GM23338 (cell line): ENCODE data around the gene SPP1. TPM values are rescaled to one million over a fixed set of nuclear protein-coding genes. Genes with fewer than 3 reads are reported as not detected.

Experiments
- ATAC-seq: fragments of 200-7000 bp; cut with Tn5 transposase; 3 replicates; pipeline ENCODE4 v1.9.1; 2020
- DNase-seq: peaks from one replicate; pipeline ENCODE4 v3.0.0-alpha.2; 2015; ENCODE audit warnings: low spot score
- H2AFZ ChIP-seq: fragments of 200-600 bp; sonication (generic); 2 replicates; pipeline ENCODE4 v1.8.0; 2016; ENCODE audit warnings: antibody characterized with exemption, mild to moderate bottlenecking, moderate library complexity
- H3F3A ChIP-seq: fragments of 200-600 bp; sonication (generic); replicated peaks from 2 replicates; pipeline ENCODE4 v1.8.0; 2017; ENCODE audit warnings: antibody characterized with exemption, mixed run types, low read depth
- H3K27ac ChIP-seq: fragments of 200-600 bp; sonication (generic); 2 replicates; pipeline ENCODE4 v1.6.1; 2016; ENCODE audit warnings: low read depth
- H3K27me3 ChIP-seq: fragments of 200-600 bp; sonication (generic); 2 replicates; pipeline ENCODE4 v1.8.0; 2016; ENCODE audit warnings: mild to moderate bottlenecking, mixed run types, moderate library complexity; ENCODE audit not compliant: insufficient read depth
- H3K36me3 ChIP-seq: fragments of 200-600 bp; sonication (generic); 2 replicates; pipeline ENCODE4 v1.8.0; 2016; ENCODE audit warnings: mild to moderate bottlenecking; ENCODE audit not compliant: insufficient read depth
- H3K4me1 ChIP-seq: fragments of 200-600 bp; sonication (generic); 2 replicates; pipeline ENCODE4 v1.8.0; 2016; ENCODE audit warnings: mild to moderate bottlenecking, moderate library complexity; ENCODE audit not compliant: insufficient read depth
- H3K4me2 ChIP-seq: fragments of 200-600 bp; sonication (generic); 2 replicates; pipeline ENCODE4 v1.7.1; 2017; ENCODE audit warnings: mixed run types
- H3K4me3 ChIP-seq: fragments of 200-600 bp; sonication (generic); 2 replicates; pipeline ENCODE4 v1.6.1; 2016; ENCODE audit warnings: mixed run types
- H3K79me2 ChIP-seq: fragments of 200-600 bp; sonication (generic); replicated peaks from 2 replicates; pipeline ENCODE4 v1.8.0; 2017; ENCODE audit warnings: mild to moderate bottlenecking; ENCODE audit not compliant: insufficient read depth
- H3K9me2 ChIP-seq: fragments of 200-600 bp; sonication (generic); 2 replicates; pipeline ENCODE4 v1.8.0; 2017; ENCODE audit not compliant: insufficient read depth
- H4K20me1 ChIP-seq: fragments of 200-600 bp; sonication (generic); replicated peaks from 2 replicates; pipeline ENCODE4 v1.8.0; 2017; ENCODE audit warnings: mild to moderate bottlenecking; ENCODE audit not compliant: insufficient read depth
- H3K27ac Mint-ChIP-seq: 2 replicates; pipeline ENCODE4 v1.8.0; 2020; ENCODE audit warnings: inconsistent platforms, mild to moderate bottlenecking, moderate library complexity, mixed read lengths
- H3K27me3 Mint-ChIP-seq: 3 replicates; pipeline ENCODE4 v1.8.0; 2022; ENCODE audit warnings: low read depth, mild to moderate bottlenecking, moderate library complexity, mixed read lengths, inconsistent platforms; ENCODE audit not compliant: insufficient read depth, poor library complexity
- H3K36me3 Mint-ChIP-seq: 3 replicates; pipeline ENCODE4 v1.8.0; 2021; ENCODE audit warnings: low read depth, mild to moderate bottlenecking, inconsistent platforms, moderate library complexity, mixed read lengths
- H3K4me1 Mint-ChIP-seq: 3 replicates; pipeline ENCODE4 v1.8.0; 2020; ENCODE audit warnings: mild to moderate bottlenecking, inconsistent platforms, mixed read lengths
- H3K4me3 Mint-ChIP-seq: 3 replicates; pipeline ENCODE4 v1.8.0; 2021; ENCODE audit warnings: moderate library complexity, mild to moderate bottlenecking, inconsistent platforms, mixed read lengths
- H3K9me3 Mint-ChIP-seq: 3 replicates; pipeline ENCODE4 v1.8.0; 2020; ENCODE audit warnings: moderate library complexity, mild to moderate bottlenecking, inconsistent platforms, mixed read lengths
- CTCF ChIP-seq, 2 experiments: fragments of 200-600 bp in 1 of 2; sonication (generic) in 1 of 2; conservative IDR thresholded peaks; 2 replicates each; pipeline versions ENCODE4 v1.5.1 to v1.6.1; 2016 to 2017; ENCODE audit warnings: antibody characterized with exemption in 2 of 2, low read depth in 2 of 2, mild to moderate bottlenecking in 2 of 2, moderate library complexity in 1 of 2
- ETS1 ChIP-seq: IDR thresholded peaks from 2 replicates; pipeline ENCODE4 v1.6.1; 2016; ENCODE audit warnings: antibody characterized with exemption
- EZH2 ChIP-seq: fragments of 200-600 bp; sonication (generic); IDR thresholded peaks from one replicate; pipeline ENCODE4 v1.8.0; 2017; ENCODE audit warnings: antibody characterized with exemption, mild to moderate bottlenecking, low read depth; ENCODE audit not compliant: unreplicated experiment
- EZH2phosphoT487 ChIP-seq: fragments of 200-600 bp; sonication (generic); IDR thresholded peaks from one replicate; pipeline ENCODE4 v1.8.1; 2018; ENCODE audit warnings: antibody characterized with exemption; ENCODE audit not compliant: unreplicated experiment
- JUNB ChIP-seq: IDR thresholded peaks from one replicate; pipeline ENCODE4 v1.6.1; 2016; ENCODE audit warnings: antibody characterized with exemption; ENCODE audit not compliant: unreplicated experiment
- NANOG ChIP-seq: IDR thresholded peaks from 2 replicates; pipeline ENCODE4 v1.6.1; 2016; ENCODE audit warnings: antibody characterized with exemption, borderline replicate concordance
- REST ChIP-seq: IDR thresholded peaks from one replicate; pipeline ENCODE4 v1.6.1; 2018; ENCODE audit warnings: antibody characterized with exemption; ENCODE audit not compliant: unreplicated experiment
- polyA plus RNA-seq: library from polyadenylated mRNA; unstranded; fragments of >200 nt; fragmentation: Nextera tagmentation; extraction: Ambion mirVana; gene quantifications from 2 replicates; pipeline ENCODE4 v1.2.1, GENCODE V29; 2016
- total RNA-seq: library from RNA; depleted of rRNA; stranded (reverse); fragments of >200 nt; shearing (Covaris generic); gene quantifications from 2 replicates; pipeline ENCODE4 v1.2.3, GENCODE V29; 2014

The SPP1 gene
- total and polyA plus RNA-seq, 2 experiments from 2014 or later: 41.3 to 51.3 TPM

GRCh38 chr4:87965501-87965975, 10.0 kb upstream of the SPP1 start:
- H3K9me2 ChIP-seq: no peaks in the 10 kb centered on the region
- no peaks in the 10 kb centered on the region for H3K36me3 ChIP-seq
- Mint-ChIP-seq H3K4me1 (peaks cover 2% of the 10 kb centered on the region), H3K27ac (no peak overlapping the region), H3K9me3 (peaks cover 2% of the 10 kb centered on the region; the same call in 1 of the 3 replicates), H3K27me3 (no peaks in the 10 kb centered on the region), H3K36me3 (no peaks in the 10 kb centered on the region), H3K4me3 (no peak overlapping the region)
- H3K4me3 ChIP-seq: no peak overlapping the region
- H3K79me2 ChIP-seq: no peaks in the 10 kb centered on the region
- TF ChIP-seq EZH2 (no peak), CTCF (conservative IDR thresholded peaks at IDR 0.05; ENCODE audit: low read depth in 2 of 2) (peak; percentile 50 to 62)
- no peak overlapping the region for H2AFZ ChIP-seq
- DNase-seq (peak; percentile 49), ATAC-seq (peak; percentile 85)
- no peak overlapping the region for H3K4me2 ChIP-seq
- no peaks in the 10 kb centered on the region for H4K20me1 ChIP-seq
- H3K27me3 ChIP-seq: no peaks in the 10 kb centered on the region
- no peak overlapping the region for H3K27ac ChIP-seq
- H3F3A ChIP-seq: no peaks in the 10 kb centered on the region
- no peaks in the 10 kb centered on the region for H3K4me1 ChIP-seq

- Histone ChIP-seq H3K4me2 (no peak overlapping the region), H3K27ac (no peak overlapping the region), H3K27me3 (no peaks in the 10 kb centered on the region), H3K4me1 (no peaks in the 10 kb centered on the region), H3K79me2 (no peaks in the 10 kb centered on the region), H3K36me3 (no peaks in the 10 kb centered on the region), H3F3A (no peaks in the 10 kb centered on the region), H3K9me2 (no peaks in the 10 kb centered on the region), H3K4me3 (no peak overlapping the region), H2AFZ (no peak overlapping the region), H4K20me1 (no peaks in the 10 kb centered on the region)
- H3K4me3 Mint-ChIP-seq: no peak overlapping the region
- H3K9me3 Mint-ChIP-seq: peaks cover 2% of the 10 kb centered on the region; the same call in 1 of the 3 replicates
- no peak overlapping the region for H3K27ac Mint-ChIP-seq
- H3K36me3 Mint-ChIP-seq: no peaks in the 10 kb centered on the region
- H3K27me3 Mint-ChIP-seq: no peaks in the 10 kb centered on the region
- peaks cover 2% of the 10 kb centered on the region for H3K4me1 Mint-ChIP-seq
- no peak for TF ChIP-seq JUNB
- TF ChIP-seq EZH2phosphoT487: no peak
- TF ChIP-seq NANOG: no peak
- DNase-seq: no peak
- no peak for ATAC-seq
Observed at GRCh38 chr4:87966095-87966496, 9.4 kb upstream of the SPP1 start.

- ATAC-seq (no peak), DNase-seq (no peak)
- Histone ChIP-seq H3K36me3 (no peaks in the 10 kb centered on the region), H3K9me2 (no peaks in the 10 kb centered on the region), H3K4me3 (no peak overlapping the region), H2AFZ (no peak overlapping the region), H3K4me1 (no peaks in the 10 kb centered on the region), H4K20me1 (no peaks in the 10 kb centered on the region), H3F3A (no peaks in the 10 kb centered on the region), H3K4me2 (no peak overlapping the region), H3K27me3 (no peaks in the 10 kb centered on the region), H3K79me2 (no peaks in the 10 kb centered on the region), H3K27ac (no peak overlapping the region)
- Mint-ChIP-seq H3K9me3 (peaks cover 2% of the 10 kb centered on the region; the same call in 1 of the 3 replicates), H3K36me3 (no peaks in the 10 kb centered on the region), H3K27ac (no peak overlapping the region), H3K4me1 (peaks cover 7% of the 10 kb centered on the region), H3K4me3 (no peak overlapping the region), H3K27me3 (no peaks in the 10 kb centered on the region)
- TF ChIP-seq REST (no peak), JUNB (no peak), NANOG (no peak), EZH2 (no peak), ETS1 (no peak)
Observed at GRCh38 chr4:87967193-87967592, 8.3 kb upstream of the SPP1 start.
